Stimulated activated naive B cell treated with anti-CD40 and anti-IgM and Interleukin-4, amounts not matched to agents 10 μg/mL and 1 μg/mL and 100 μg/mL, for 72 hours (primary cell): Measurements from ENCODE around the gene SUCLG1.

Source experiments
- ATAC-seq, 2 donors: fragments of 150-1000 bp; cut with Tn5 transposase; replicated peaks; 2 replicates each; pipeline ENCODE4 v1.10.0; 2021; ENCODE audit warnings: moderate library complexity in 1 of 2
- DNase-seq: peaks from one replicate; pipeline ENCODE4 v3.0.0; 2021
- H3K27ac Mint-ChIP-seq: one replicate; pipeline ENCODE4 v1.8.0; 2022; ENCODE audit warnings: mild to moderate bottlenecking, mixed read lengths
- H3K27me3 Mint-ChIP-seq, 2 donors: one replicate each; pipeline ENCODE4 v1.8.0; 2022; ENCODE audit warnings: mixed read lengths in 2 of 2
- H3K36me3 Mint-ChIP-seq, 2 donors: one replicate each; pipeline ENCODE4 v1.8.0; 2022; ENCODE audit warnings: mixed read lengths in 2 of 2, mild to moderate bottlenecking in 1 of 2
- H3K4me1 Mint-ChIP-seq, 2 donors: one replicate each; pipeline ENCODE4 v1.8.0; 2022; ENCODE audit warnings: mixed read lengths in 2 of 2, mild to moderate bottlenecking in 1 of 2
- H3K4me3 Mint-ChIP-seq, 2 donors: one replicate each; pipeline ENCODE4 v1.8.0; 2022; ENCODE audit warnings: mild to moderate bottlenecking in 2 of 2, mixed read lengths in 2 of 2, moderate library complexity in 1 of 2
- H3K9me3 Mint-ChIP-seq, 2 donors: one replicate each; pipeline ENCODE4 v1.8.0; 2022; ENCODE audit warnings: mixed read lengths in 2 of 2, mild to moderate bottlenecking in 1 of 2

SUCLG1 gene

GRCh38 chr2:84452624-84453023 lies 6.5 kb downstream of the SUCLG1 start:
- DNase-seq, result no peak
- peaks cover 31 to 41% of the 10 kb centered on the region in 2 donors for H3K4me1 Mint-ChIP-seq
- no peak overlapping the region for H3K4me3 Mint-ChIP-seq
- H3K9me3 Mint-ChIP-seq, result no peaks in the 10 kb centered on the region
- no peaks in the 10 kb centered on the region for H3K27me3 Mint-ChIP-seq
- no peak overlapping the region for H3K27ac Mint-ChIP-seq
- no peak for ATAC-seq
- H3K36me3 Mint-ChIP-seq, result peaks cover 2 to 11% of the 10 kb centered on the region in 2 donors

- DNase-seq (no peak), ATAC-seq (no peak)
- H3K9me3 Mint-ChIP-seq, result no peaks in the 10 kb centered on the region
- no peaks in the 10 kb centered on the region for H3K27me3 Mint-ChIP-seq
- H3K27ac Mint-ChIP-seq, result no peak overlapping the region
- no peak overlapping the region for H3K4me3 Mint-ChIP-seq
- peaks cover 24 to 30% of the 10 kb centered on the region in 2 donors for H3K4me1 Mint-ChIP-seq
- peaks cover 2 to 16% of the 10 kb centered on the region in 2 donors for H3K36me3 Mint-ChIP-seq
Measured at GRCh38 chr2:84451579-84451978, 7.5 kb downstream of the SUCLG1 start.

DNA sequence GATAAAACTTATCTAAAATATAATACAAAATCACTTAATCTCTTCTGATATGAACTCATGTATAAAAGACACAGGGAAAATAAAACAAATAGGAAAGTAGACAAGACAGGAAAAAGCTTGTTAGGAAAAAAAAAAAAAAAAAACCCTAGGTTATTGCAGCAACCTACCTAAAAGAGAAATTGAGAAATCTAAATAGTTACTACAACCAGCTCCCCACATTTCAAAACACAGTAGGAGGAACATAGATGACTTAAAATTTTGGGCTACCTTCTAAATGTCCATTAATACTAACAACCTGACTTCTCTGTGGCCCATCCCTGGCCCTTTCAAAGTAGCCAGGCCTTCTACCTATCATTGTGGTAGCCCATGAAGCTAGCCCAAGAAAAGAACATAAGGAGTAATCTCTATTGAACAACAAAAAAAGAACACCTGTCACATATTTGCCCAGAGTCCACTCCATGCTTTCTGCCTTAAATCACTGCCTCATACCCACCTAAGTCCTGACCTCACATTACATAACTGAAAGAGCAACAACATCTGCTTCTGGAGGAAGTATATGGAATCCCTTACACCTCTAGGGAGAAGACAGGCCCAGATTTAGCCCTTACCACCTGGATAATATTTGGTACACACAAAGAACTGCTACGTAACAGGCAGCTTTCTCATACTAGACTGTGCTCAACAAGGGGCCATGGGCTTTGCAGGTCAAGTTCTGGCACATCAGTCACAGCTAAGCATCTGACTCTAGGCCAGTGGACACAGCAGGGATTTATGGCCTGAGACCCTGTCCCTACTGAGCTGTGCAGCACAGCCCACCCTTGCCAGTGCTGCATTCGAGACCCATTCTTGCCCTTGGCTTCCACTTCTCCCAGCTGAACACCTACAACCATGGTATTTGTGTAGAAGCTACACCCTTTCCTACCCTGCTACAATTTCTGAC lies 8.5 kb downstream of the SUCLG1 start:
- peaks cover 18 to 21% of the 10 kb centered on the region in 2 donors for H3K4me1 Mint-ChIP-seq
- DNase-seq (no peak), ATAC-seq (no peak)
- peaks cover 8 to 22% of the 10 kb centered on the region in 2 donors for H3K36me3 Mint-ChIP-seq
- no peaks in the 10 kb centered on the region for H3K27me3 Mint-ChIP-seq
- H3K4me3 Mint-ChIP-seq, result no peak overlapping the region
- H3K27ac Mint-ChIP-seq, result no peak overlapping the region
- no peaks in the 10 kb centered on the region for H3K9me3 Mint-ChIP-seq

DNA sequence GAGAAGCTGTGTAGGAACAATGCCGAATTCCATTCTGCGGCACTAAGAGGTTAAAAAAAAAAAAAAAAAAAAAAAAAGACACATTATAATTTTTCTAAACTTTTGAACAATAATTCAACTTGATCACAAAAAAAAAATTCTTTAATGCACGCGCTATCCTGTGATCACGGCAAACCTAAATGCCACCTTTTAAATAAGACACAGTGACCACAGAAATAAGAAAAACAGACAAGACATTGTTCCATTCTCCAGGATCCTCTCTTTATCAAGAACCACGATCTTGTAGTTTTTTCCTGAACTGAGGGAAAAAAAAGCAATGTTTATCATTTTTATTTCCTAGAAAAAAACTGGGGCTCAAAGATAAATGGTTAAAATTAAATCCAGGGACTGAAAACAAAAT lies 9.4 kb downstream of the SUCLG1 start:
- peaks cover 13 to 27% of the 10 kb centered on the region in 2 donors for H3K36me3 Mint-ChIP-seq
- no peak for ATAC-seq
- no peaks in the 10 kb centered on the region for H3K9me3 Mint-ChIP-seq
- H3K27ac Mint-ChIP-seq, result no peak overlapping the region
- H3K4me1 Mint-ChIP-seq, result peaks cover 17 to 21% of the 10 kb centered on the region in 2 donors
- no peaks in the 10 kb centered on the region for H3K27me3 Mint-ChIP-seq
- H3K4me3 Mint-ChIP-seq, result no peak overlapping the region
- DNase-seq, result no peak

GRCh38 chr2:84449055-84449454 lies 10.0 kb downstream of the SUCLG1 start:
- H3K36me3 Mint-ChIP-seq, result peaks cover 17 to 26% of the 10 kb centered on the region in 2 donors
- H3K4me1 Mint-ChIP-seq, result peaks cover 13 to 16% of the 10 kb centered on the region in 2 donors
- H3K4me3 Mint-ChIP-seq, result no peak overlapping the region

GRCh38 chr2:84443477-84443876 lies 15.6 kb downstream of the SUCLG1 start:
- Mint-ChIP-seq H3K4me1 (peaks cover 2 to 9% of the 10 kb centered on the region in 2 donors), H3K9me3 (no peaks in the 10 kb centered on the region), H3K27me3 (no peaks in the 10 kb centered on the region), H3K4me3 (no peak overlapping the region), H3K36me3 (peaks cover 39 to 64% of the 10 kb centered on the region in 2 donors), H3K27ac (no peak overlapping the region)
- ATAC-seq (no peak), DNase-seq (no peak)

More at GRCh38 chr2:84449055-84449454, 10.0 kb downstream of the SUCLG1 start:
- ATAC-seq (no peak), DNase-seq (no peak)
- Mint-ChIP-seq H3K9me3 (no peaks in the 10 kb centered on the region), H3K27ac (no peak overlapping the region), H3K27me3 (no peaks in the 10 kb centered on the region)

DNA sequence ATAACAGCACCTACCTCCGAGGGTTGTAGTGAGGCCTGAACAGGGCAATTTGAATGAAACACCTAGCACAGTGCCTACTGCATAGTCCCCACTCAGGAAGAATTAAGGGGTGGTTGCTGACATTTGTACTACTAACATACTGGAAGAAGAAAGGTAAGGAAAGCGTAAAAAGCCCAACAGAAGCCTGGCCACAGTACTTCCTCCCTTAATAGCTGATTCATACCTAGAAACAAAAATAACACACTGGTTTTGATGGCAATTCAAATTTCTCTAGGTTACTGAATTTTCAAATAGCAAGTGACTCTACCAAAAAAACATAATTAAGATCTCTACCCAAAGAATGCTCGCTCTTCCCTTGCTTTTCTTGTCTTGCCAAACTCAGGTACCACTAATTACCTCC lies 16.2 kb downstream of the SUCLG1 start:
- Mint-ChIP-seq H3K4me1 (peaks cover 2 to 9% of the 10 kb centered on the region in 2 donors), H3K4me3 (no peak overlapping the region), H3K27me3 (no peaks in the 10 kb centered on the region), H3K36me3 (peaks cover 38 to 63% of the 10 kb centered on the region in 2 donors), H3K27ac (no peak overlapping the region), H3K9me3 (no peaks in the 10 kb centered on the region)
- DNase-seq (no peak), ATAC-seq (no peak)

- Mint-ChIP-seq H3K36me3 (peaks cover 37 to 60% of the 10 kb centered on the region in 2 donors), H3K4me1 (peaks cover 2 to 9% of the 10 kb centered on the region in 2 donors), H3K27ac (no peak overlapping the region), H3K27me3 (no peaks in the 10 kb centered on the region), H3K4me3 (no peak overlapping the region), H3K9me3 (no peaks in the 10 kb centered on the region)
- DNase-seq (no peak), ATAC-seq (no peak)
Measured at GRCh38 chr2:84441505-84441904, 17.6 kb downstream of the SUCLG1 start.

DNA sequence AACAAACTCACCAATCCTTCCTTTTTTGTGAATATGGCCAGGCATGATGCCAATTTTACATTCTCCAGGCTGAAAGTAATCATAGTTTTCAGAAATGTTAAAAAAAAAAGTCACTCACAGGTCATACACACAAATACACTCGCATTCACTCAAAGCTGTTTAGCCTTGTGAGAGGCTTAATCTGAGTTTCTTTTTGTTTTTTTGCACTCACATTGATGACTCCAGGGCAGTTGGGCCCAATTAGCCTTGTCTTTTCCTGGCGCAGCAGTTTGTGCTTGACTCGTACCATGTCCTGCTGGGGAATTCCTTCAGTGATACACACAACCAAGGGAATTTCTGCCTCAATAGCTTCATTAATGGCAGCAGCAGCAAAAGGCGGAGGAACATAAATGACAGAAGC lies 18.0 kb downstream of the SUCLG1 start:
- Mint-ChIP-seq H3K4me1 (peaks cover 2 to 9% of the 10 kb centered on the region in 2 donors), H3K27me3 (no peaks in the 10 kb centered on the region), H3K27ac (no peak overlapping the region), H3K4me3 (no peak overlapping the region), H3K9me3 (no peaks in the 10 kb centered on the region), H3K36me3 (peaks cover 35 to 56% of the 10 kb centered on the region in 2 donors)
- DNase-seq, result no peak
- ATAC-seq, result no peak

GRCh38 chr2:84435345-84436025 lies 23.6 kb downstream of the SUCLG1 start:
- H3K27me3 Mint-ChIP-seq, result no peaks in the 10 kb centered on the region
- no peaks in the 10 kb centered on the region for H3K4me1 Mint-ChIP-seq
- peaks cover 27 to 45% of the 10 kb centered on the region in 2 donors for H3K36me3 Mint-ChIP-seq
- ATAC-seq, result no peak
- no peak for DNase-seq
- H3K27ac Mint-ChIP-seq, result no peak overlapping the region
- no peaks in the 10 kb centered on the region for H3K9me3 Mint-ChIP-seq
- no peak overlapping the region for H3K4me3 Mint-ChIP-seq

- peaks cover 4 to 8% of the 10 kb centered on the region in 2 donors for H3K4me1 Mint-ChIP-seq
- DNase-seq (no peak), ATAC-seq (no peak)
- H3K27me3 Mint-ChIP-seq, result no peaks in the 10 kb centered on the region
- H3K36me3 Mint-ChIP-seq, result peaks cover 34 to 40% of the 10 kb centered on the region in 2 donors
- no peaks in the 10 kb centered on the region for H3K9me3 Mint-ChIP-seq
- H3K4me3 Mint-ChIP-seq, result no peak overlapping the region
- no peak overlapping the region for H3K27ac Mint-ChIP-seq
Measured at GRCh38 chr2:84429328-84429727, 29.8 kb downstream of the SUCLG1 start.

DNA sequence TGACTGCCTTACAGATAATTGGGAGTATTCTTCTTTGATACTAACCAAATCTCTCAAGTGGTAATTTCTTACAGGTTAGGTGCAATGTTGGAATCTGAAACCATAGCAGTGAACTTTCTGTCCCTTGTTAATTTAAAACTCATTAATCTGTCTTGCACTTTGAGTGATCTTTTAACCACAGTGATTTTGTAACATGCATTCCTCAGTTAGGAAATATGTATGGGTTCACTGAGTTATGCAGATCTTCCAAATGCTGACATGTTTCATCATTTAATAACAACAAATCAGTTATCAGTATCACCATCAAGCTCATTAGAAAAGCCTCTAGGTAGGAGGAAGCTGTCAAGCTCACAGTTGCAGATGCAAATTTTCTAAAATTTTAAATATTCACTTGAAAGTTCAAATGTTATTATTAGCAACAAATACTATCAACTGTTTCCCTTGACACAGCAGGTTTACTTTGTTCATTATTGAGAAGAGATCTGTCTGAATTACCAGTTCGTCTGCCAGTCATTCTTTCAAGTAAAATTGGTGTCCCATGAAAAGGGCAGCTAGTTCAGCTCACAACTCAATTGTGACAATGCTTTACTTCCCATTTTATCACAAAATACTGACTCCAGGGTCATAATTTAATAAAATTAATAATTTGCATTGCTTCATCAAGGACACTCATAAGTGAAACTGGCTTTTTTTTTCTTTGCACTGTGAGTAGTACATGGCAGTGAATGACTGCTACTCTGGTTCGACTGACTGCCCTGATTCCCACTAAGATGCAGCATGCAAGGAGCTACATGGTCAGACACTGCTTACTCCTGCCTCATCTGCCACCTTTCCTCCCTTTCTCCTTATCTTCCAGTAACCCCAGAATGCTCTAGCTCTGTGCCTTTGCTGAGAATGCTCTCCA lies 31.6 kb downstream of the SUCLG1 start:
- no peak overlapping the region for H3K4me3 Mint-ChIP-seq
- H3K36me3 Mint-ChIP-seq, result peaks cover 43 to 48% of the 10 kb centered on the region in 2 donors
- DNase-seq (no peak), ATAC-seq (peak; percentile 31 to 51)
- H3K9me3 Mint-ChIP-seq, result no peaks in the 10 kb centered on the region
- H3K27me3 Mint-ChIP-seq, result no peaks in the 10 kb centered on the region
- H3K4me1 Mint-ChIP-seq, result peaks cover 4 to 8% of the 10 kb centered on the region in 2 donors
- H3K27ac Mint-ChIP-seq, result no peak overlapping the region

- no peak overlapping the region for H3K4me3 Mint-ChIP-seq
- peaks cover 34 to 52% of the 10 kb centered on the region in 2 donors for H3K36me3 Mint-ChIP-seq
- no peaks in the 10 kb centered on the region for H3K27me3 Mint-ChIP-seq
- DNase-seq, result no peak
- no peak for ATAC-seq
- no peak overlapping the region for H3K27ac Mint-ChIP-seq
- peaks cover 4 to 8% of the 10 kb centered on the region in 2 donors for H3K4me1 Mint-ChIP-seq
- H3K9me3 Mint-ChIP-seq, result no peaks in the 10 kb centered on the region
Measured at GRCh38 chr2:84425310-84425709, 33.8 kb downstream of the SUCLG1 start.

DNA sequence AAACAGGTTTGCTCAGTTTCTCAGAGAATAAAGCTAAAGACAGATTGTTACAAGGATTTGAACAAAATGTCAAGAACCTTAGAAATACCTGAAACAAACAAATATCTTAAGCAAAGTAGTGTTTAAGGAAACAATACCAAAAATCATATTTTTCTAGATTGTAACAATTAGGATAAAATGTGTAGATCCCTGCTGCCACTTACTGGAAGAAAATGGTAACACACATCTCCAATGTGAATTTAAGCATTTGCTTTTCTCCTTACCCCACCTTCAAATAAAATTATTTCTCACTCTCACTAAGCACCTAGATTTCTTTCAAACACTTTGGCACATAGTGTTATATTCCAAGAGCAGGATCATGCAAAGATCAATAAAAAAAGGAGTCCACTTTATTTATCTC lies 34.9 kb downstream of the SUCLG1 start:
- H3K4me1 Mint-ChIP-seq, result peaks cover 4 to 8% of the 10 kb centered on the region in 2 donors
- H3K27ac Mint-ChIP-seq, result no peak overlapping the region
- no peak for DNase-seq
- H3K4me3 Mint-ChIP-seq, result no peak overlapping the region
- H3K36me3 Mint-ChIP-seq, result peaks cover 25 to 44% of the 10 kb centered on the region in 2 donors
- no peaks in the 10 kb centered on the region for H3K9me3 Mint-ChIP-seq
- H3K27me3 Mint-ChIP-seq, result no peaks in the 10 kb centered on the region
- ATAC-seq, result no peak
